HG02759 (cell line): ENCODE data around the gene TUBGCP2.

Source experiments
- ATAC-seq: cut with Tn5 transposase; IDR thresholded peaks from one replicate; pipeline ENCODE4 v1.9.1; 2021; ENCODE audit warnings: mild to moderate bottlenecking, moderate library complexity; ENCODE audit not compliant: unreplicated experiment

TUBGCP2 gene

DNA sequence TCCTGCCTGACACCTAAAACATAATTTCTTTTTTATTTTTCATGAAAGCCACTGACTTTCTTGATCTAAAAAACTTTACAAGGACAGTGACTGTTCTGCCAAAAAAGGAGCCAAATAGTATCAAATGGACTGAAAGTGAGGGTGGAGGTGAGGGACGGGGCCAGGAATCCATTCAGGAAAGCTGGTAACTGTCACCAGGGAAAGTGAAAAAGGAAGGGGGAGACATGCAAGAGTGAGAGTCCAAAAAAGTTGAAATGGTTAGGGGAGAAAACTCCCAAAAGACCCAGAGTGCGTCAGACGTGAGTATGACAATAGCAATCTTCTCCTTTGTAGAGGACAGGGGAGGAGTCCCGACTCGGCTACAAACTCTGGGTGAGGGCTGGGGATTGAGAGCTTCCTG lies 35.6 kb upstream of the TUBGCP2 start:
- ATAC-seq = no peak

DNA sequence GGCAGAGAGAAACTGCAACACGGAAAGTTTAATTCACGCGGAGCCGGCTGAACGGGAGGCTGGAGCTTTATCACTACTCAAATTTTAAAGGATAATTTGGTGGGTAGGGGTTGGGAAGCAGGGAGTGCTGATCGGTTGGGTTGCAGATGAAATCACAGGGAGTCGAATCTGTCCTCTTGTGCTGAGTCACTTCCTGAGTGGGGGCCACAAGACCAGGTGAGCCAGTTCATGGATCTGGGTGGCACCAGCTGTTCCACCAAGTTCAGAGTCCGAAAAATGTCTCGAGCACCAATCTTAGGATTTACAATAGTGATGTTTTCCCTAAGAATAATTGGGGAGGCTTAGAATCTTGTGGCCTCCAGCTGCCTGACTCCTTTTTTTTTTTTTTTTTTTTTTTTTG lies 34.9 kb upstream of the TUBGCP2 start:
- ATAC-seq = no peak

DNA sequence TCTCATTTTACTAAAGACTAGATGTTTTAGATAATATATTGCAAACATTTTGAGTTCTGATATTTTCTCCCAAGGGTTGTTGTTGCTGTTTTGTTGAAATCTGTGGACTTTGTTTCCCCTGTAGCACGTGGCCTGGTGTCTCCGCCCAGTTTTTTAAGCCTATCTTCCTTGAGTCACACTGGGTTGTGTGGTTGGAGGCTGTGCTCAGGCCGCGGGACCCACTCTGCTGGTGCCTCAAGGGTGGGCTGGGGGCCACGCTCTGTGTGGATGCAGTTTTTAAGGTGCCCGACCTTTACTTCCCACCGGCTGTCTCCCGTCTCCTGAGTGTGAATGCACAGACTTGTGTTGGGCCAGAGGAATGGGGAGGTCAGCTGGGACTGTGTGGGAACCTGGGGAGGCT lies 34.3 kb upstream of the TUBGCP2 start:
- no peak for ATAC-seq

DNA sequence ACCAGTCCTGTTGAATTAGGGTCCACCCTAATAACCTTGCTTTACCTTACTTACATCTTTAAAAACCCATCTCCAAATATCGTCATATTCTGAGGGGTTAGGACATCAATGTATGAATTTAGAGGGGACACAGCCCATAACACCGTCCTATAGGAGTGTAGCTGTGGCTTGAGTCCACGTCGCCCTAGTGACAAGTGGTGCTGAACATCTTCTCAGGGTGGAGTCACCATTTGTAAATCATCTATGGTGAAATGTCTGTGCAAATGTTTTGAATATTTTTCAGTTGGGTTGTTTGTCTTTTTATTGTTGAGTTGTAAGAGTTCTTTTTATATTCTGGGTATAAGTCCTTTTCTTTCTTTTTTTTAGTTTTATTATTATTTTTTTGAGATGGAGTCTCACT lies 33.3 kb upstream of the TUBGCP2 start:
- no peak for ATAC-seq

DNA sequence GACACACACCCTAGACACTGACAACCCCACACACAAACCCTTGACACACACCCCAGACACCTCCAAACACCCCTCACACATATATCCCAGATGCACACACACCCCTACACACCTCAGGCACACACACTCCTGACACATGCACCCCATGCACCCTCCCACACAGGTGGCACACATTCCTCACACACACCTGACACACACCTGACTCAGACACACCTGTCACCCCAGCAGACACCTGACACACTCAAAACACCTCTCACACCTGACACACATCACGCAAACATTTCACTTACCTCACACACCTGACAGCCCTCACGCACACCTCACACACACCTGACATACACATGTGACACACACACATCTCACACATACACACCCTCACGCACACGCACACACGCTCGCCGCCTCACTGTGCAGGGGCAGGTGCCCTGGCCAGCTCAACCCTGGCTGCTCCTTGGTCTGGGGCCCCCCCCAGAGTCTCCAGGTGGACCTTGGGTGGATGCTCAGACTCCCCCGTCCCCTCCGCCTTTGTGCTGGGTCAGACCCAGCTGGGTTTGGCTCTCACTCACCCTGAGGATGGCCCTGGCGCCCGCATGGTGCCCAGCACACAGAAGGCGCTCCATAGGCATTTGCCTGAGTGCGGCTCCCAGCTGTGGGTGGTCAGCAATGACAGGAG lies 31.2 kb upstream of the TUBGCP2 start:
- ATAC-seq = no peak

DNA sequence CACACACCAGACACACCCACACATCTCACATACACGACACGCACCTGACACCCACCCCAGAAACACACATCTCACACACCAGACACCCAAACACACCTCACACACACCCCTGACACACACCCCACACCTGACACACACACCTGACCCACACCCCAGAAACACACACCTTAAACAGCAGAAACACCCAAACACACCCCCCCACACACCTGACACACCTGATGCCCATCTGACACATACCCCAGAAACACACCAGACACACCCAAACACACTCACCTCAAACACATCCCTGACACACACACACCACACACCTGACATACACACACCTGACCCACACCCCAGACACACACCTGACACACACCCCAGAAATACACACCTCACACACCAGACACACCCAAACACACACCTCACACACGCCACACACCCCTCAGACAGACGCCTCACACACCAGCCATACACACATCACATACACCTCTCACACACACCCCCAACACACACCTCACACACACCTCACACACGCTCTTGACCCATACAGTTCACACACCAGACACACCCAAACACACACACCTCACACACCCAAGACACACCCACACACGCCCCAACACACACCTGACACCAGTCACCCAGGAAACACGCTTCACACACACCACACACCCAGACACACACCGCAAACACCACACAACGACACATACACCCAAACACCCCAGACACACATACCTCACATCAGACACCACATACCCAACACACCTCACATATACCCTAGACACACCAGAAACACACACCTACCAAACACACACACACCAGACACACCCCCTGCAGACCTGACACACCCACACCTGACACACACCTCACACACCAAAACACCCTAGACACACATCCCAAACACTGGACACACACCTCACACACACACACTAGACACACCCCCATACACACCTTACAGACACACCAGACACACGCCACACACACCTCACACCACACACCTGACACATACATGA lies 29.7 kb upstream of the TUBGCP2 start:
- no peak for ATAC-seq

DNA sequence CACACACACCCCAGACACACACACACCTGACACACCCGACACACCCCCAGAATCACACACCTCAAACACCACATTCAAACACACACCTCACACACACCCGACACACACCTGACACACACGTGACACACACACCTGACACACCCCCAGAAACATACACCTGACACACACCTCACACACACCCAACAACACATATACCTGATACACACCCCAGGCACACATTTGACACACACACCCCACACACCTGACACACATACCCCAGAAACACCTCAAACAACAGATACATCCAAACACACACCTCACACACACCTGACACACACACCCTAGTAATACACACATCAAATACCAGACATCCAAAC lies 28.7 kb upstream of the TUBGCP2 start:
- ATAC-seq = no peak

DNA sequence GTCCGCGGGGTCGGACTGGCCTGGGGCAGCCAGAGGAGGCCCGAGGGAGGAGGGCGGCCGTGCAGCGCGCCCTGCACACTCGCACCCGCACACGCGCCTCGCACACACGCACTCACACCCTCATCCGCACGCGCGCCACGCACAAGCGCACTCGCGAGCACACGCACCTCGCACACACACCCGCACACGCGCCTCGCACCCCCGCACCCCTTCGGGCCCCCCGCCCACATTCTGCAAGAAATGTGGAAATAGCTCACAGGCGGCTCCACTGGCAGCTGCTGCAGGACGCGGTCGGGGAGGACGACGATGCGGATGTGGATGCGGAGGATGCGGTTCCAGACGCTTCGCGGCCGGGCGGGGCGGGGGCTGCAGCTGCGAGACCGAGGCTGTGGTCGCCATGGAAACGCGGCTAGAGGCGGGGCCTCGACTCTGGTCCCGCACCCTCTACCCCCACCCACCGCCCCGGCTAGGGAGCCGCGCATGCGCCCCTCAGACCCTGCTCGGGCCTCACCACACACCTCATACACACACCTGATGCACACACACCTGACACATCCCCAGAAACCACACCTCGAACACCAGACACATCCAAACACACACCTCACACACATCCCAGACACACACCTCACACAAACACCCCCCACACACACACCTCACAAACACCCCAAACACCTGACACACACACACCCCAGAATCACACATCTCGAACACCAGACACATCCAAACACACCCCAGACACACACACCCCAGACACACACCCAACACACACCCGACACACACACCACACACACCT lies 28.1 kb upstream of the TUBGCP2 start, which contains the start of gene CALY:
TSS of gene CALY (minus strand) at position 320 of the 793 bp plus-strand sequence. CDS start 7,907 bp downstream, outside the sequence.
- ATAC-seq = no peak

DNA sequence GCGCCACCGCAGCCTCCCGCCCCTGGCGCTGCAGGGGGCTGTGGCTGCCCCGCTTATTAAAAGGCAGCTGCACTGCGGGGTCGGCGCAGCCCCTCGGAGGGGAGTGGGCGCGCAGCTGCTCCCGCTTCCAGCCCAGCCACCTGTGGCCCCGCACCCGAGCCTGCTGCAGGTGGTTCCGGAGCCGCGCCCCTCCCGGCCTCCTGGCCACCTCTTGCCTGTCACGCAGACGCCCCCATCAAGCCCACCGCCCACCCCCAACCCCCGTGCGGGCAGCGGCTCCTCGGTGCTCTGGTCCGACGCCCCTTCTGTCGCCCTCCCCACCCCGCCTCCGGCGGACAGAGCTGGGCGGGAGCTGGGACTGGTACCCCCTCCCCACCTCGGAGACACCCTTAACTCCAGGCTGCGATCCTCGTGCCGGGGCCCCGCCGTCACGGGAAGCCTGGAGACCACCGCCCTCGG lies 27.5 kb upstream of the TUBGCP2 start:
- no peak for ATAC-seq

DNA sequence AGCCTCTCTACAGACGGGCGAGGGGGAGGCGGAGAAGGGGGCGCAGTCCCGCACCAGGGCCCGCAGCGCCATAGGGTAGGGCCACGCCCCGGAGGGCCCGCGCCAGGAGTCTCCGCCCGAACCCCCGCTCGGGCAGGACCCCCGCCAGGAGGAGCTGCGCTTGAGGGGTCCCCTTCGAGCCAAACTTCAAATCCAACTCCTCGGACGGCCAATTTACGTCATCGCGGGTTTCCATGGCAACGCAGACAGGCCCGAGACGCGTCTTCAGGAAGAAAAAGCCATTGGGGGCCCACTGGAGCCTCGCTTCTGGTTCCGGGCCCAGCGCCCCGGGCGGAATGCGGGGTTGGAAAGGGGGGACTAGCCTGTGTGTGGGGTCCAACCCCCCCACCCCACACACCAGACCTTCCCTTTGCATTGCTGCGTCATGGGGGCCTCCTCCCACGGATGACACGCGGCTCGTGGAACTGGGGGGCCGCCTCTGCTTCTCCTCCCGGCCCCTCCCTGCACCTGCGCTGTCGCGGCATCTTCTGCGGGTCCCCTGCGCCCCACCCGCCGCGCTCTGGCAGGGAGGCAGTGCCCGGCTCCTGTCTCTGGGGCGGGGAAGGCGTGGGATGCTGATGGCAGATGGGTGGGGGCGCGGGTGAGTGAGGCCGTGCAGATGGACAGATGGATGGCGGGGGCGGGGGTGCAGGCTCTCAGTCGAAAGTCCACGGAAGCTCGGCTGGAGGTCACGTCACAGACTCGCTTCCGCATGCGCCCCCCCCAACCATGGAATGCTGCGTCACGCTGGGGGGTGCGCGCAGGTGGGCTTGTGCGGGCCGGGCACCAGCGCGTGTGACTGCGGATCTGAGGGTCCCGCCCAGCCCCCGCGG lies 26.8 kb upstream of the TUBGCP2 start:
- ATAC-seq = no peak

DNA sequence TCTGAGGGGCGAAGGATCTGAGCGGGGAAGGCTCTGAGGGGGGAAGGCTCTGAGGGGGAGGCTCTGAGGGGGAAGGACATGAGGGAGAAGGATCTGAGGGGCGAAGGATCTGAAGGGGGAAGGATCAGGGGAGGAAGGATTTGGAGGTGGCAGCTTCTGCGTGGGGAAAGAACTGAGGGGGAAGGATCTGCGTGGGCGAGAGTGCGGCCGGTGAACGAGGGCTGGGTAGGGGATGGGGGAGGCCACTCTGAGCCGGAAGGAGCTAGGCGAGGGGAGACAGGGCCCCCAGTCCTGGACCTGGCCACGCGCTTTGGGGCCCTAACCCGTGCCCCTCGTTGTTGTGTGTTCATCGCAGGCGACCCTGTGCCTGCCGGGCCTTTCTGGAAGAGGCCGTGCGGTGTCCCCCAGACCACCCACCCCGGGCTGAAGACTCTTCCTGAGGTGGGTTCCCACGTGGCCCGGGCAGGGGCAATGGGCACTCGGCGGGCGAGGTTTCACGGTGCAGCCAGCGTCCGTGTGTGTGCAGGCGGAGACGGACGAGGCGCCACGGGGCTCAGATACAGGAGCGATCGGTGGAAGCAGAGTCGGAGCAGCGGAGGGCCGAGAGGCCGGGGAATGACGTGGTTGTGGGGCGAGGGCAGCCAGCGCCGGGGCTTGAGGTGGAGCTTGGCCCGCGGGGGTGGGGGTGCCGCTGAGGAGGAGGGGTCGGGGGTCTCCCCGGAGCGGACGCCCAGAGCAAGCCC lies 26.0 kb upstream of the TUBGCP2 start:
- no peak for ATAC-seq

DNA sequence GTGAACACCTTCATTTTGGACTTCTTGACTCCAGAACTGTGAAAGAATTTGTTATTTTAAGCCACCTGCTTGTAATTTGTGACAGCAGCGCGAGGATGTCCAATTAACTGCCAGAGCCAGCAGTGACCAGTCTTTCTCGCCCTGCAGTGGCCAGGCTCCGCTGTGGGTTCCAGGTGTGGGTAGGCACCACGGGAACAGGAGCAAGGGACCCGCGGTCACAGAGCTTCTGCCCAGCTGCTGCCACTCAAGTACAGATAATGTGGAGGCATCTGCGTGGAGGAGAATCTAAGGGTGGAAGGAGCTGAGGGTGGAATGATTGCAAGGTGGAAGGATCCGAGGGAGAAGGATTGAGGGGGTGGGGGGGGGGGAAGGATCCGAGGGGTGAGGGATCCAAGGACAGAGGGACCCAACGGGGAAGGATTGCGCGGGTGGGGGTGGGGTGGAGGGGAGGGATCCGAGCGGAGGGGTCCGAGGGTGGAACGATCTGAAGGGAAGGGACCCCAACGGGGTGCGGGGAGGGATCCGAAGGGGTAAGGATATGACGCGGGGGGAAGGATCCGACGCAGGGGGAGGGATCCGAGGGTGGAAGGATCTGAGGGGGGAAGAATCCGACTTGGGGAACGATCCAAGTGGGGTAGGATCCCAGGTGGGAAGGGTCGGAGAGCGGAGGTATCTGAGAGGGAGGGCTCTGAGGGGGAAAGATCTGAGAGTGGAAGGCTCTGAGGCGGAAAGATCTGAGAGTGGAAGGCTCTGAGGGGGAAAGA lies 24.4 kb upstream of the TUBGCP2 start:
- no peak for ATAC-seq

DNA sequence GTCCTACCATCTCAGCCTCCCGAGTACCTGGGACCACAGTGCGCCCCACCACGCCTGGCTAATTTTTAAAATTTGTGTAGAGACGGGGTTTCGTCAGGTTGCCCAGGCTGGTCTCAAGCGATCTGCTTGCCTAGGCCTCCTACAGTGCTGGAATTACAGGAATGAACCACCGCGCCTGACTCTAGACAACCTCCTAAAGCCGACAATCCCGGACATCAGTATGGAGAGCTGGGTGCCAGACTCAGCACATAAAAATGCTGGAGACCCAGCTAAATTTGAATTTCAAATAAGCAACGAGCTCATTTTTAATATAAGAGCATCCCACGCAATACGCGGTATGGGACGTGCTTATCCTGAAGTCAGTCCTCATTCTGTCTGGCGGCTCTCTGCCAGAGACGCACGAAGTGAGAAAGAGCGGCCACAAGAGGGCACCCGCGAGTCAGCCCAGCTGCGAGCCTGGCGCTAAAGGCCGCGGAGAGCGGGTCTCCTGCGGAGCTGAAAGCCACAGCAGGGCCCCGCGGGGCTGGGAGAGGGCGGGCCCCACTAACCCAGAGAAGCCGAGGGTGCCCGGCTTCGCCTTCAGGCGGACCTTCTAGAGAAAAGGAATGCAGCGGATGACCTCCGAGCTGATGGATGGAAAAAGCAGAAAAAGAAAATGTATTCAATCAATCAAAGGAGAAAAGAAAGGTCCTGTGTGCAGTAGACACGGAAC lies 21.0 kb upstream of the TUBGCP2 start:
- ATAC-seq = peak; percentile 91

DNA sequence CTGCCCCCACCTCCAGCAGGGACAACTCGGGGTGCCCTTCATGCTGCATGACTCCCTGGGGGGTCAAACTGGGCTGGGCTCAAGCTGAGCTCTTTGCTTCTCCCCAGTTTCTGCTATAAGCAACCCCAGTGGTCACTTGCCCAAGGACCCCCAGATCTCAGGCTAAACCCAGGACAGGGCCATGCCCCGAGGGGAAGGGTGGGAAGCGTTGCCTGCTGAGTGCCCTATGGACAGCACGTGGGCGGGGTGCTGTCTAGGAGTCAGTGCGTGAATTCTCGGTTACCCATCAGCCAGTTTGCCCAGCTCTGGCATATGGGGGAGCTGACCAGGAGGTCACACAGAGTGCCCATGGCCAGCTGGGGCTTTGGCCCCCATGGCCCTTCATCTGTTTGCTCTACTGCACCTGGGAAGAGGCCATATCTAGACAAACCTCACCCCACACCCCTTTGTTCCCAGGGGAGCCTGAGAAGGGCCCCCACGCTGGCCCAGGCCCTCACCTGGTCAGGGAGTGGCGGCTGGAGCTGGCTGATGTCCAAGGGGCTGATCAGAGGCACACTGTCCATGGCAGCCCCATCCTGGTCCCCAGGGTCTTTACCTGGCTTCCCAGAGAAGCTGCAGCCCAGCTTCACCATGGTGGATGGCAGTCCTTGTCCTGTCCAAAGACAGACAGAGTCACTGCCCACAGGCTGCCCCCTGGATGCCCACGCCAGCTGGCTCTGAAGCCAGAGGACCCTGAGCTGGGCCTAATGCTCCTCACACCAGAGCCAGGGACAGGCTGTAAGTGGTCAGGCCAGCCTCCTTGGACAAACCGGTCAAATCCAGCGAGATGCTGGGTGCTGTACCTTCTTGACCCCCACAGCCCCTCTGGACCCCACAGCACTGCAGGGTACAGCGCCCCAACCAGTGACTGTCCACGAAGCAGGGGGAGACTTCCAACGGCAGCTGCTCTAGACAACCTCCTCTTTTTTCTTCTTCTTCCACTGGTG lies 20.0 kb upstream of the TUBGCP2 start:
- no peak for ATAC-seq

DNA sequence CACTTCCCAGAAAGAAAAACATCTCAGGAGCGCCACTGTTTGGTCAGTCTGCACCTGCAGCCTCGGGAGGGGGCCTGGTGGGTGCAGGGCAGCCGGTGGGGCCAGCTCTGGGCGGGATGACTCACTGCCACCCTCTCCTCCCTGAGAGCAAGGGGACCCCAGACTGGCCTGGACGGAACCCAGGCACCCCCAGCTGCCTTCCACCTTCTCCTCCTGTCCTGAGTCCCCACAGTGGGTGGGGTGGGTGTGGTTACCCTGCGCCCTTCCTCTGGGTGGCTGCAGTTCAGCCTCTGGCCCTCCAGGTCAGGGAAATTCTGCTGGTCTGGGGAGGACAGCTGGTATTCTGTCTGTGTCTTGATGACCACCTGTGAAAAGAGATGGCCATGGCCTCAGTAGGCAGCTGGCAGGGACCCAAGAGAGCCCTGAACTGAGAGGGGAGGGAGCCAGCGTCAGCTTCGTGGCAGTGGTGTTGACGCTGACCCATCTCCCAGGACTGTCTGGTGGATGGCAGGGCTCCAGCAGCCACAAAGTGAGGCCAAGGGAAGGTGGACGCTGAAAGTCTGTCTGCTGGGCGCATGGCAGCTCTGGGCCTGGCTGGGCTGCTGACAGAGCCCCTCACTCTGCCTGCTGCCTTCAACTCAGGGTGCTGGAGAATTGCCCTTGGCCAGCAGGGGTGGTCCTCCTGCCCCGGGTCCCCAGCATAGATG lies 19.1 kb upstream of the TUBGCP2 start:
- ATAC-seq = no peak
